ENCODE data around the gene DNAJB9.
"Not testable (repeated sequence)": the region's sequence is repeated elsewhere in the genome, so short reads cannot be mapped to it uniquely, and the experiment has no call there.

DNAJB9 gene

DNA sequence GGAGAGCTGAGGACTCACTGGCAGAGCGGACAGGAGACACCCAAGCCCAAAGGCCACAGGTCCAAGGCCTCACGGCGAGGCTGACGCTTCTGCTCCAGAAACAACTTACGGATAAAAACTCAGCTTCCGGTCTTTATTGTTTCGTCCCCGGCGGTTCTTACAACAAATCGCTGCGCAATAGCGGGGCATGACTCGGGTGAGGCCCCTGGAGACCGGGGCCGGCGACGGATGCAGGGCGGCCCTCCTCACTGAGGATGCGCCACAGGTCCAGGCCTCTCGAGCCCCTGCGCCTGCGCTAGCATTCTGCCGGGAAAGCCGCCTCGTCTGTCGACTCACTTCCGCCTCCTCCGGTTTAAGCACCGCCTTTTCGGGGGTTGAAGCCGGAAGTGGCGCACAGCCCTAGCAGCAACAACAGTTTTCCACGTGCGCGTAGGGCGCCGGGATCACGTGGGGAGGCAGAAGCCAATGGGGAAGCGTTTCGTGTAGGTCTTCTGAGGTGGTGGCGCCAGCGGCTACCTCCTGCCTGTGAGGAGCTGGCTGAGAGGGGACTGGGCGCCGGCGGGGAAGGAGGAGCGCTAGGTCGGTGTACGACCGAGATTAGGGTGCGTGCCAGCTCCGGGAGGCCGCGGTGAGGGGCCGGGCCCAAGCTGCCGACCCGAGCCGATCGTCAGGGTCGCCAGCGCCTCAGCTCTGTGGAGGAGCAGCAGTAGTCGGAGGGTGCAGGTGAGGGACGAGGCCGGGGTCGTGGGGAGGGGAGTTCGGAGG lies at the start of gene DNAJB9, which contains the start of gene THAP5:
TSS of gene DNAJB9 (plus strand) at position 494 of the 765 bp plus-strand sequence. CDS start 1,853 bp downstream, outside the sequence.
TSS of gene THAP5 (minus strand) at position 326 of the 765 bp plus-strand sequence. CDS start at position 189, 137 bp downstream.
- DNase-seq (ENCODE audit: low read depth, low spot score): peak; percentile 97
- peak within 1 kb of the TSS; percentile 86 for H3K27ac ChIP-seq

DNA sequence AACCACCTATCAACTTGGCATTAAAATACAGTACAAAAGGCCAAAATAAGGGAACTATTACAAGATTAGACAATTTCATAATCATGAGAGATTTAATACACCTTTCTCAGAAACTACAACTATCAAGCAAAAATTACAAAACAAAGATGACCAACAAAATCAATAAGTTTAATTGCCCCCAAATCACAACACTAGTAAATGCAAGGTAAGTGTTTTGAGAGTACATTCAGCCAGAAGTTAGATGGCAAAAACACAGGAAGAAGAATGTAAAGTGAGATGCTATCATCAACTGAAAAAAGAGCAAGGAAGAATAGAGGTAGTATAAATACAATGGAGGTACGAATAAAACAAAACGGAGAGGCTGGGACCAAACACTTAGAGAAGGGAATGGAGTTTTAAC lies 46.9 kb upstream of the DNAJB9 start:
- H3K27ac ChIP-seq: no peak overlapping the region
- no peak for DNase-seq (ENCODE audit: low read depth, low spot score)

DNA sequence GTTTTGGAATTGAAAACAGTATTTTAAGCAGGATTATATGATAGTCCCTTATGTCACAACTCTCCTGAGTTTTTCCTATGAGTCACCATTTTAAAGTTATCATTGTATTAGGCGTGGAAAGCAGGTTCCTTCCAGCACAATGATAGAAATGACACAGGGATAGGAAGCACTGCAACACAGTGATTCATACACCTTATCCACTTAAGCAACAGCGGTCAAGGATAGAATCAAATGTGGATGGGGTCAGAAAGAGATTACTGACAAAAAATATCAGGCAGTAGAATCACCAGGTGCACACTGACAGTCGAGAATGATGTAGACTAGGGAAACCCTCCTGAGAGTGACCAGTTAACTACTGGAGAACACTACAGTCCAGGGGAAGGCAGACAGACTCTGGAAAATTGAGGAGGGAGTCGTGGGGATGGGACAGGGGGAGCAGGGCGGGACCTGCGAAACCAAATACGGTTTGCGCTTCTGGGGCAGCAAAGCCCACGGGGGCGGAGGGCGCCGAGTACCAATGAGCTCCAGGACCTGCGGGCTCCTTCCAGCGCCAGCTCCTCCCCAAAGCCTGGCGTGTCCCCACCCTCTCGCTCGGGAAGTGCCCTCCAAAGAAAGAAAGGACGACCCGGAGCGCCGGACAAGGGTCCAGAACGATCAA lies 44.2 kb upstream of the DNAJB9 start:
- peak; percentile 67 for DNase-seq (ENCODE audit: low read depth, low spot score)
- peak overlapping the region; percentile 97 for H3K27ac ChIP-seq

DNA sequence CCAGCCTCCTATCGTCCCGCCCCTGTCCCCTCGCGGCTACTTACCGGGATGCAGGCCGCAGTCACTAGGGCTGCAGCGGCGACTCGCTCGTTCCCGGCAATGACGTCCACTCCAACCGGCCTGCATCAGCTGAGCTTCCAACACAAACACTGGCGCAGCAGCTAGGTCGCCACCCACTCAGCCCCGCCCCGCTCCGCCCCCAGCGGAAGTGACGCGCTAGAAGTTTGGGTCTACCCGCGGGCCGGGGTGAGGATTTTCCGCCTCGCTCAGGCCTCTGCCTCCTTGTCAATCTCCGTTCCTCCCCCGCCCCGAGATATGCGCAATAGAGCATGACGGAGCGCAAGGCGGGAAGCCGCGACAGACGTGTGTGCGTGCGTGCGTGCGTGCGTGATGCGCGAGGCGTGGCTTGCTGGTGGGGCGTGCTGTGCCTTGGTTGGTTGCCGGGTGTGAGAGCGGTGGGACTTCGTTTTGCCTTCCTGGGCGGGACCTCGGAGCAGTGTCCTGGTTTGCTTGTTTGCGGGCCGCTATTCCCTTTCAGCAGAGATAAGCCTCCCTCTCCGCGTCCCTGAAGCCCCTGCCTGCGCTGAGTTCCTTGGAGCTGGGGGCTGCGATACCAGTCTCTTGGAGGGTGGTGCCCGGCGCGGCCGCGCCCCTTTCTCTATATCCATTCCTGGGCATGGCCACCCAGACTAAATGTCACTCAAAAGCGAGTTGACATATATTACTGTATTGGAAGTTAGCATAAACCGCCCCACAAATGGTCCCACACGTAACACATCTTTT lies 43.5 kb upstream of the DNAJB9 start, which contains the start of gene PNPLA8:
TSS of gene PNPLA8 (minus strand) at position 151 of the 783 bp plus-strand sequence. CDS start 10,644 bp downstream, outside the sequence.
- DNase-seq (ENCODE audit: low read depth, low spot score): peak; percentile 98
- peak within 1 kb of the TSS; percentile 97 for H3K27ac ChIP-seq

DNA sequence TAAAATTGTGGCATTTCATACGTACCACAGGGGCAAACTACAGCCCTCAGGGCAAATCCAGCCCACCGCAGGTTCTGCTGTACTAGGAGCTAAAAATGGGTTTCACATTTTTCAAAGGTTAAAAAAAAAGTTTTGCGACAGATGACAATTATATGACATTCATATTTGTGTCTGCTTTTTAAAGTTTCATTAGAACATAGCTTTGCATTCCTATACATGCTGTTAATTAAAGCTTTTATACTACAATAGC lies 43.0 kb upstream of the DNAJB9 start:
- DNase-seq (ENCODE audit: low read depth, low spot score): no peak
- H3K27ac ChIP-seq: peak overlapping the region; percentile 97

DNA sequence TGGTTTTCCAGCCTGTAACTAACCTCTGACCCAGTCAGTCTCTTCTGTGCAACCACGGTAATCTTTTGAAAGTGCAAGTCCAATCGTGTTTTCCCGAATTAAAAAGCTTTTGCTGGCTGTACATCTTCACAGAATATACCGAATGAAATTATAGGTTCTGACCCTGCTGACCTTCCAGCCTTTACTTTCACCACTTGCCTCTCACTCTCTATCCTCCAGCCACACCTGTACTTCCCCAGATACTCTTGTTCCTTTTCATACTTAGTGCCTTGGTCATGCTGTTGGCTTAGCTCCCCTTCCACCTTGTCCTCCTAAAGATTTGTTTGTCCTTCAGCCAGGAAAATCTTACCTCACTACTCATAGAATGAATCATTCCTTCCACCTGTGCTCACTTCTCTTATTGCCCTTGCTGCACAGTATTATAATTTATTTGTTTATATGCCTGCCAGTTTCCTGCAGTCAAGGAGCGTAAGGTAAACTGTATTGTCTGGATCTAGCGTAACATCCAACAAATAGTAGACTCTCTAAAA lies 41.4 kb upstream of the DNAJB9 start:
- peak overlapping the region; percentile 97 for H3K27ac ChIP-seq
- DNase-seq (ENCODE audit: low read depth, low spot score): peak; percentile 80

DNA sequence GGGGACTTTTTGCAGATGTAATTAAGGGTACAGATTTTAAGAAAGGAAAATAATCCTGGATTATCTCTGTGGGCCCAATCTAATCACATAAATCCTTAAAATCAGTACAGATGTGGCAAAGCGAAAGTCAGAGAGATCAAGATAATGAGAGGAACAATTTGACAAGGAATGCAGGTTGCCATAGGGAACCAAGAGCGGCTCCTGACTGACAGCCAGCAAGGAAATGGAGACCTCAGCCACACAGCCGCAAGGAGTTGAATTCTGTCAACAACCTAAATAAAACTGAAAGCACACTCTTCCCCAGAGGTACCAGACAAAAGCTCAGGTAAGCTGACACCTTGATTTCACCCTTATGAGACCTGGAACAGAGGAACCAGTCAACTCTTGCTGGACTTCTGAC lies 40.3 kb upstream of the DNAJB9 start:
- no peak overlapping the region for H3K27ac ChIP-seq
- DNase-seq (ENCODE audit: low read depth, low spot score): no peak

DNA sequence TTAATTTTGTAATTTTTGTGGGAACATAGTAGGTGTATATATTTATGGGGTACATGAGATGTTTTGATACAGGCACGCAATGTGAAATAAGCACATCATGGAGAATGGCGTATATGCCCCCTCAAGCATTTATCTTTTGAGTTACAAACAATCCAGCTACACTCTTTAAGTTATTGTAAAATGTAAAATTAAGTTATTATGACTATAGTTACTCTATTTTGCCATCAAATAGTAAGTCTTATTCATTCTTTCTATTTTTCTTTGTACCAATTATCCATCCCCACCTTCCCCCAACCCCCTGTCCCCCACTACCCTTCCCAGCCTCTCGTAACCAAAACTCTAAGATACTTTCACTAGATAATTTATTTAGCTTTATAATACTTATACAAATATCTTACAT lies 36.0 kb upstream of the DNAJB9 start:
- DNase-seq (ENCODE audit: low read depth, low spot score): no peak

DNA sequence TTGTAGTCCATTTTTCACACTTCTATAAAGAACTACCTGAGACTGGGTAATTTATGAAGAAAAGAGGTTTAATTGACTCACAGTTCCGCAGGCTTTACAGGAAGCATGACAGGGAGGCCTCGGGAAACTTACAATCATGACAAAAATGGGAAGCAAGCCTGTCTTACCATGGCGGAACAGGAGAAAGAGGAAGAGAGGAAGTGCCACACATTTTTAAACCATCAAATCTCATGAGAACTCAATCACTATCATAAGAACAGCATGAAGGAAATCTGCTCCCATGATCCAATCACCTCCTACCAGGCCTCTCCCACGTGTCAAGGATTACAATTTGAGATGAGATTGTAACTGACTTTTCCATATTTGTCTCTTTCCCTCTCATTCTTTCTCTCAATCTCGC lies 34.4 kb upstream of the DNAJB9 start:
- no peak overlapping the region for H3K27ac ChIP-seq
- no peak for DNase-seq (ENCODE audit: low read depth, low spot score)

More for the DNA sequence above, 36.0 kb upstream of the DNAJB9 start:
- H3K27ac ChIP-seq: no peak overlapping the region

DNA sequence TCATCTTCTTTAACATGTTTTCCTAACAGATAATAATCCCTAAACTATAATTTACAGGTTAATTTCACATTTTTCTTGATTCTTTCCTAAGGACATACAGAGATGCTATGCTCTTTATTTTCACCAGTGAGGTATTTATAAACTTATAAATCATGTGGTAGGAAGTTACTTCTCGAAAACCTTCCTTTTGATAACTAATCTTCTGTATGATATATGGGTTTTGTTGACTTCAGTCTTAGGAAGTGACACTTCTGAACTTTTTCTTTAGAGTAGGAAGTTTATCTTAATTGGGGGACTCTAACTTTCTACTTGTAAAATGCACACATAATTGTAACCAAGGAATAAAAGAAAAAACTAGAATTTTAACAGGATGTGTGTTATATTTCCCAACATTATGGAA lies 33.9 kb upstream of the DNAJB9 start:
- no peak overlapping the region for H3K27ac ChIP-seq
- DNase-seq (ENCODE audit: low read depth, low spot score): no peak

DNA sequence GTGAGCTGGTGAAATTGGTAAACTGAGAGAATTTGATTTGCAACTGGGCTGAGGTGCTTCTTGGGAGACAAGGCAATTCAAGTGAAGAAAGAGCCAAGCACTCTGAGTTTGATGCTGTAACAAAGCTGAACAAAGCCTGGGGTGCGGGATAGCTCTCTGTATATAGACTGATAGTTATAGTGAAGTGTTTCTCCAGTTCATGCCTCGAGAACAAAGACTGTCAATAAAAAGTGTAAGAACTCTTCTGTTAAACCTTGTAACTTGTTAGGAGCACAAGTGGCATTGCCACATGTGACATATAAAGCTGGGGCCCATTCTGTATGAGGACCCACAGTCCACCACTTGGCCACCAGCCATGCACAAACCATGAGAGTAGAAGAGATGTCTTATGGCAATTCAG lies 32.4 kb upstream of the DNAJB9 start:
- H3K27ac ChIP-seq: no peak overlapping the region
- DNase-seq (ENCODE audit: low read depth, low spot score): no peak

DNA sequence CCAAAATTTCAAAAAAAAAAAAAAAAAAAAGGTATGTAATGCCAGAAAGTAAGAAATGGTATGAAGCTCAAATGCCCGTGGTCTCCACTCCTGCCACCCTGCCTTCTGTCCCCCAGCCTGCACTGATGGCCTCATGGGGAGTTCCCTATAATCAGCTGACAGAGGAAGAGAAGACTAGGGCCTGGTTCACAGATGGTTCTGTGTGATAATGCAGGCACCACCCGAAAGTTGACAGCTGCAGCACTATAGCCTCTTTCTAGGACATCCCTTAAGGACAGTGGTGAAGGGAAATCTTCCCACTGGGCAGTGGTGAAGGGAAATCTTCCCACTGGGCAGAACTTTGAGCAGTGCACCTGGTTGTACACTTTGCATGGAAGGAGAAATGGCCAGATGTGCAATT lies 31.4 kb upstream of the DNAJB9 start:
- DNase-seq (ENCODE audit: low read depth, low spot score); H3K27ac ChIP-seq: not testable (repeated sequence)

DNA sequence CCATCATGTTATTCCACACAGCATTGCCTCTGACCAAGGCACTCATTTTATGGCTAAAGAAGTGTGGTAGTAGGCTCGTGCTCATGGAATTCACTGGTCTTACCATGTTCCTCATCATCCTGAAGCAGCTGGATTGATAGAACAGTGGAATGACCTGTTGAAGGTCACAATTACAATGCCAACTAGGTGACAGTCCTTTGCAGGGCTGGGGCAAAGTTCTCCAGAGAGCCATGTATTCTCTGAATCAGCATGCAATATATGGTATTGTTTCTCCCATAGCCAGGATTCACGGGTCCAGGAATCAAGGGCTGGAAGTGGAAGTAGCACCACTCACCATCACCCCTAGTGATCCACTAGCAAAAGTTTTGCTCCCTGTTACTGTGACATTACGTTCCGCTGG lies 31.0 kb upstream of the DNAJB9 start:
- H3K27ac ChIP-seq; DNase-seq (ENCODE audit: low read depth, low spot score): not testable (repeated sequence)

DNA sequence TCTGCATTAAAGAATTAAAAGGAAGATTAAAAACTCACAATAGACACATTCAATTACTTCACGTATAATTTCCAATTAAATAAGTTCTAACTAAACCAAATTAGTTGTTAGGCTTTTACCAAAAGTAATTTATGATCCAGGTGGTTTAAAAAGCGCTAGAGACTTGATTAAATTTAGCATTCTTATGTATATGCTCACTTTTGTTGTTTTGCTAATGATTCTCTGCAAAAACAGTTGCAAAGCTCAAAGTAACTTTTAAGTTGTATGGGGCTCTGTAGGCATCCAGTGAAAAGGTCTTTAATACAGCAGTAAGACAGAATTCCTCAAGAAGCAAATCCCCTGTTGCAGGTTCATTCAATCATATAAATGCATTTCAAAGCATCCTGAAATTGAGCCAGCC lies 28.2 kb upstream of the DNAJB9 start:
- DNase-seq (ENCODE audit: low read depth, low spot score): no peak
- H3K27ac ChIP-seq: no peak overlapping the region

DNA sequence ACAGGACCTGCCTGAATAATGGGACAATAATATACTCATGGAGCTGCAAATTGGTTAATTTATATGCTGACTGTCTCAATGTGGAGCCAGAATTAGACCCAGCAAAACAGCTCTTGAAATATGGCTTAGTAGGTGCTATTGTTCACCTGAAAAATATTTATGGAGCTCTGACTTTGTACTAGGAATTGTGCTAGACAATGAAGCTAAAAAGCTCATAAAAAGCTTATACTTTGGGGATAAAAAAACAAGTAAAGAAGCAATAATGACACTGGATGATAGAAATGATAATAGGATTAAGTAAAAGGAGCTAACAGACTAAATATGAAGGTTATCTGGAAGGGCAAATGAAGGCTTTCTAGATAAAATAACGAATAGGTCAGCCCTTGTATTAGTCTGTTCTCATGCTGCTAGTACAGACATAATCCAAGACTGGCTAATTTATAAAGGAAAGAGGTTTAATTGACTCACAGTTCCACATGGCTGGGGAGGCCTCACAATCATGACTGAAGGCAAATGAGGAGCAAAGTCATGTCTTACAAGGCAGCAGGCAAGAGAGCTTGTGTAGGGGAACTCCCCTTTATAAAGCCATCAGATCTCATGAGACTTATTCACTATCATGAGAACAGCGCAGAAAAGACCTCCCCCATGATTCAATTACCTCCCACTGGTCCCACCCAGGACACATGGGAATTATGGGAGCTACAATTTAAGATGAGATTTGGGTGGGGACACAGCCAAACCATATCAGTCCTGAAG lies 21.4 kb upstream of the DNAJB9 start:
- DNase-seq (ENCODE audit: low read depth, low spot score); H3K27ac ChIP-seq: not testable (repeated sequence)

DNA sequence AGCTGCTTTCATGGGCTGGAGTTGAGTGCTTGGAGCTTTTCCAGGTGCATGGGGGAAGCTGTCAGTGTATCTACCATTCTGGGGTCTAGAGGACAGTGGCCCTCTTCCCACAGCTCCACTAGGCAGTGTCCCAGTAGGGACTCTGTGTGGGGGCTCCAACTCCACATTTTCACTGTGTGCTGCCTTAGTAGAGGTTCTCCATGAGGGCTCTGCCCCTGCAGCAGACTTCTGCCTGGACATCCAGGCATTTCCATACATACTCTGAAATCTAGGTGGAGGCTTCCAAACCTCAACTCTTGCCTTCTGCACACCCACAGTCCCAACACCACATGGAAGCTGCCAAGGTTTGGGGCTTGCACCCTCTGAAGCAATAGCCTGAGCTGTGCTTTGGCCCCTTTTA lies 13.0 kb upstream of the DNAJB9 start:
- H3K27ac ChIP-seq; DNase-seq (ENCODE audit: low read depth, low spot score): not testable (repeated sequence)

DNA sequence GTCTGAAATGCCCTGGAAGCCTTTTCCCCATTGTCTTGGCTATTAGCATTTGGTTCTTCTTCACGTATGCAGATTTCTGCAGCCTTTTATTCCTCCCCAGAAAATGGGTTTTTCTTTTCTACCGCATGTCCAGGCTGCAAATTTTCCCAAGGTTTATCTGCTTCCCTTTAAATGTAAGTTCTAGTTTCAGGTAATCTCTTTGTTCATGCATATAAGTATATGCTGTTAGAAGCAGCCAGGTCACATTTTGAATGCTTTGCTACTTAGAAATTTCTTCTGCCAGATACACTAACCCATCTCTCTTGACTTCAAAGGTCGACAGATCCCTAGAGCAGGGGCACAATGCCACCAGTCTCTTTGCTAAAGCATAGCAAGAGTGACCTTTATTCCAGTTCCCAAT lies 12.5 kb upstream of the DNAJB9 start:
- H3K27ac ChIP-seq: no peak overlapping the region
- no peak for DNase-seq (ENCODE audit: low read depth, low spot score)

DNA sequence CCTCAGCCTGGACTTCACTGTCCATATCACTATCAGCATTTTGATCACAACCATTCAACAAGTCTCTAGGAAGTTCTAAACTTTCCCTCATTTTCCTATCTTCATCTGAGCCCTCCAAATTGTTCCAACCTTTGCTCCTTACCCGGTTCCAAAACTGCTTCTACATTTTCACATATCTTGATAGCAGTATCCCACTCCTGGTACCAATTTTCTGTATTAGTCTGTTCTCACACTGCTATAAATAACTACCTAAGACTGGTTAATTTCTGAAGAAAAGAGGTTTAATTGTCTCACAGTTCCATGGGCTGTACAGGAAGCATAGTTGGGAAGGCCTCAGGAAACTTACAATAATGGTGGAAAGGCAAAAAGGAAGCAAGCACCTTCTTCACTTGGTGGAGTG lies 12.1 kb upstream of the DNAJB9 start:
- H3K27ac ChIP-seq: no peak overlapping the region
- DNase-seq (ENCODE audit: low read depth, low spot score): no peak

DNA sequence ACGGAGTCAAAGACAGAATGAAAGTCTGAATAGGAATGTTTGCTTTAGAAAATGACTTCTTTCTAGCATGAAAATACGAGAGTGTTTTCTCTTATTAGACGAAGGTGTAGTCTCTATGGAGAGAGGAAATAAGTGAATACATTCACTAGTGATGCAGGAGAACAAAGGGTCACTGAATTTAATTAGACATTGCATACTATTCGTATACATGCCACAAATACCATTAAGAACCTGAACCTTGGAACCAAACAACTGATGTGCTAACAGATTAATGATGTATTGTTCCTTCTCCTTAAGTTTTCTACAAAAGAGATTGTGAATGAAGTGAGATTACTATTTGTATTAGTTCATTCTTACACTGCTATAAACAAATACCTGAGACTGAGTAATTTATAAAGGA lies 10.4 kb upstream of the DNAJB9 start:
- DNase-seq (ENCODE audit: low read depth, low spot score): no peak
- no peak overlapping the region for H3K27ac ChIP-seq

DNA sequence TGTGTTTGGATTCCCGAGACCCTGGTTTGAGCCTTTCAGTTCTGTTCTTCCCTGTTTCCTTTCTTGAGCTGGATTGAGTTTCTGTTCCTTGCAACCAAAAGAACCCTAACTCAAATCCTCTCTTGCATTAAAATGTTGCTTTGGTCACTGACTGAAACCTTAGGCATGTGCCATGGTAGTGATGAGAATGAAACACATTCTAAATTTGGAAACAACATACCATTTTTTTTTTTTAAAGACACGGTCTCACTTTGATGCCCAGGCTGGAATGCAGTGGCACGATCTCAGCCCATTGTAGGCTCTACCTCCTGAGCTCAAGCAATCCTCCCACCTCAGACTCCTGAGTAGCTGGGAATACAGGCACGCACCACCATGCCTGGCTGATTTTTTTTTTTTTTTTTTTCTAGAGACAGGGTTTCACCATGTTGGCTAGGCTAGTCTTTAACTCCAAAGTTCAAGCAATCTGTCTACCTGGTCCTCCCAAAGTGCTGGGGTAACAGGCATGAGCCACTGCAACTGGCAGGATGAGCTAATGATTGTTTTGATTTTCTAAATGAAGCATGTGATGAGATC lies 8.5 kb upstream of the DNAJB9 start:
- H3K27ac ChIP-seq: no peak overlapping the region
- no peak for DNase-seq (ENCODE audit: low read depth, low spot score)

All from epithelial cell of prostate (primary cell).